Measurements from ENCODE around the gene ABCC9.
"Not testable (repeated sequence)": the region's sequence is repeated elsewhere in the genome, so short reads cannot be mapped to it uniquely, and the experiment has no call there.

ABCC9 gene

GRCh38 chr12:21929972-21930371 is 11.3 kb downstream of the ABCC9 start:
- DNase-seq: not testable (repeated sequence)

DNA sequence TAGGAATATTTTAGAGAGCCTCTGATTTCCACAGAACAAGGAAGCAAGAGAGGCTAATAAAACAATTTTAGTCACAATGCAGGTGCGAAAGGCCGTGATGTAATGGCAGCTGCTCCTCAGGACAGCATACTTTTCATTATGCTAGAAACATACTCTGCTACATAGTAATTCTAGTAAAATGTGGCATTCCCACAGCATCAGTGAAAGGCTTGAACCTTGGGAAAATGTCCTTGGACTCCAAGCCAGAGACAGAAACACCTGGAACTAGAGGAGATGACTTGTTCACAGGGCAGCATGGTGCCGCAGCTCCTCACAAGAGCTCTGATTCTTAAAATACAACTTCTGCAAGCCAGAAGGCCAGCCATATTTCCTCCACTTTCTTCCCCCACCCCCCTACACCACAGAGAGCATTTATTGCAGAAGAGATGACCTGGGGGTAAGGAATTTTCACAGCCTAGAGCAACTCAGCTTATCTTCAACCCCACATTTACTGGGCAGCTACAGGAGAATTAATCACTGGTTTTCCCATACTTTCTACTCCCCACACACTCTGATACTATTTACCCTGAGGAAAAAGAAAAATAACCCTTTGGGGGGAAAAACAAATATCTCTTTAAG is 15.8 kb downstream of the ABCC9 start:
- DNase-seq: no peak

DNA sequence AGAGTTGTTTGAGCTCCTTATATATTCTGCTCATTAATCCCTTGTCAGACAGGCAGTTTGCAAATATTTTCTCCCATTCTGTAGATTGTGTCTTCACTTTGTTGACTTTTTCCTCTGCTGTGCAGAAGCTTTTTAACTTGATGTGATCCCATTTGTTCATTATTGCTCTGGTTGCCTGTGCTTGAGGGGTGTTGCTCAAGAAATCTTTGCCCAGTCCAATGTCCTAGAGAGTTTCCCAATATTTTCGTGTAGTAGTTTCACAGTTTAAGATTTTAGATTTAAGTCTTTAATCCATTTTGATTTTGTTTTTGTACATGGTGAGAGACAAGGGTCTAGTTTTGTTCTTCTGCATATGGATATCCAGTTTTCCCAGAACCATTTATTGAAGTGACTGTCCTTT is 19.8 kb downstream of the ABCC9 start:
- DNase-seq: no peak

DNA sequence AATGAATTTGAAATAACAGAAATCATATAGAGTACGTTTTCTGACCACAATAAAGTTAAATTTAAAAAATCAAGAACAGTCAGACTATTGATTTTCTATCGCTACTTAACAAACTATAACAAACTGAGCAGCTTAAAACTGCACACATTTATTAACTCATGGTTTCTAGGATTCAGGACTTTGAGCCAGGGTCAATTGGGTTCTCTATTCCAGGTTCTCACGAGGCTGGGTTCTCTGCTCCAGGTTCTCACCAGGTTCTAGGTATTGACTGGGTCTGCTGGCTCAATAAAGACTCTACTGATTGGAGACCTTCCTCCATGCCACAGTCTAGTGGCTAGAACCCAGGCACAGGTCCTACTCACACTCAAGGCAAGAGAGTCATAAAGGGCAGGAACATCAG is 22.8 kb downstream of the ABCC9 start:
- no peak for DNase-seq

DNA sequence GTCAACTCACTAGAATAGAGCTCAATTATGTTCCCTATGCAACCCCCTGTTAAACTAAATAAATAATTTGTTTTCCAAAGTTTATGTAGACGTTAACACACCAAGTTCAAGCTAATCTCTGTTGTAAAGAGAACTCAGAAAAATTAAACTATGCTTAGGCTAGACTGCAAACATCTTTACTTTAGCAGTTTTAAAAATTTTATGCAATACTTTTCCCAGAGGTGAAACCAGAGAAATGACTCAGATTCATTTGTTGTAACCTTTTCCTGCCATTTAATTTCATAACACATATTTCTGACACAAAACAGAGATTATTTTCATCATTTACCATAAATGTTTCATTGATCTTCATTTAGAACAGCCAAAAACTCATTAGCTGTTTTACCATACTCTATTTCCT is 27.4 kb downstream of the ABCC9 start:
- DNase-seq: no peak

DNA sequence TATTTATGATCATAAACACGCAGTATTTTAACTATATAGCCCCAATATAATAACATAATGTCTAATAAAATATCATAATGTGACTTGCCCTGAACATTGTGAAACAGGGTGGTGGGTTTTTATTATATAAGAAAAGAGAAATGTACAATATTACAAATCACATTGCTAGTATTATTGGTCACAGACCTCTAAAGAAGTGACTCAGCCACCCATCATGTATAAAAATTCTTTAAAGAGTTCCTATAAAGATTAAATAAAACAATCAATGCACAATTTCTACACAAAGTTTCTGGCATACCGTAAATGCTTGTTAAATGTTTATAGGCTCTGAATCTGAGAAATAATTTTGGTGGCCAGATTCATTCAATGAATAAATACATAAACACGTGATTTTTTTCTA is 28.9 kb downstream of the ABCC9 start:
- no peak for DNase-seq

DNA sequence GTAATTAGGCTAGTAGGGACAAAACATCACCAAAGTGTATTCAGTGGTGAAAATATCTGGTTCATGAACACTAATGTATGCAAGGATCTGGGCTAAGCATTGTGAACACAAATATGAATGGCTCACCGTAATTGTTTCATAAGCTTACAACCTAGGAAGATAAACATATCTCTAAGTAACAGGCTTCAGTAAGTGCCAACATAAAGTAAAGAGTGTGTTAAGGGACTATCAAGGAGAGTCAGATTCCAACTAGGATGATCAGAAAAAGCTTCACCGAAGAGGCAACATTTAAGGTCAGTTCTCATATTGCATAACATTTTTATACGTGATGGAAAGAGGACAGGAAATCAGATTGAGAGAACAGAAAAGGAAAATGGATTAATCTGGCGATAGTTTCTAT is 29.4 kb downstream of the ABCC9 start:
- DNase-seq: no peak

DNA sequence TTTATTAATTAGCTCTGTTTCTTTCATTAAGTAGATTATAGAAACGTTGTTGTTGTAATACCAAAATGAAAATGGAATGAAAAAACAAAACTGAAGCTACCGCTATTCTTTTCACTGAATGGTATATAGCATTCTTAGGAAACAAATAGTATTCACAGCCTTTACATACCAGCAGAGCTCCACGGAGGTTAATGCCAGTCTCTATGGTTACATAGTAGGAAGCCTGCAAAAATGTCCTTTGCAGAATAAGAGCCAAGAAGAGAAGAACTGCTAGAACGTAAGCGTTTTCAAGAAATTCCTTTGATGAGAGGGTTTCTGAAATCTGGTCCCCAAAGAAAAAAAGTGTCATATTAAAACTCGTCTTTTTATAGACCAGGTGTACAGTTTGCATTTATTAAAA is 30.6 kb downstream of the ABCC9 start:
- no peak for DNase-seq

GRCh38 chr12:21907948-21908837 is 33.0 kb downstream of the ABCC9 start:
- no peak for DNase-seq

DNA sequence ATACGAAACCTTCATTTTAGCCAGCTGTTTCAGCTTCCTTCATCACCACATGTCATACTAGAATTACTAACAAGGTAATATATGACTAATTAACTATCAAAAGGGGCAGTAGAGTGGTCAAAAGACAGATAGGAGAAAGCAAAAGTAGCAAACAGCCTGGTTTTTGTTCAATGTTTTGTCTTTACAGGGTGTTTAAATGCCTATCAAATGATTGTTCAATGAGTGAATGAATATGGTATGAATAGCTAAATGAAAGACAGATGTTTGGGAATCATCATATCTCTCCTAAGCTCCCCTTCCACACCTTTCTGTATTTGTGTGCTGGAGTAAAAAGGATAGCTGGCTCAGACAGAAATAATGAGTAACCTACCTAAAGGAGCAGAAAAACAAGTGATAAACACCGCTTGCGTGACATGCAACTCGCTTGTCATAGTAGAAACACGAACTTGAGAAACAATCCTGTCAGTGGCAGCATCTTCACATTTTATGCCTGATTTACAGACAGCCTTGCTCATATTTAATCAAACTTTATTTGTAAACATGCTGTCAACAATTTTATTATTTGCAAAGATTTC is 34.2 kb downstream of the ABCC9 start:
- no peak for DNase-seq

GRCh38 chr12:21899532-21899931 is 41.7 kb downstream of the ABCC9 start:
- DNase-seq: not testable (repeated sequence)

GRCh38 chr12:21895651-21896050 is 45.6 kb downstream of the ABCC9 start:
- no peak for DNase-seq

- DNase-seq: no peak
These were observed 46.2 kb downstream of the ABCC9 start for GRCh38 chr12:21894792-21895595.

DNA sequence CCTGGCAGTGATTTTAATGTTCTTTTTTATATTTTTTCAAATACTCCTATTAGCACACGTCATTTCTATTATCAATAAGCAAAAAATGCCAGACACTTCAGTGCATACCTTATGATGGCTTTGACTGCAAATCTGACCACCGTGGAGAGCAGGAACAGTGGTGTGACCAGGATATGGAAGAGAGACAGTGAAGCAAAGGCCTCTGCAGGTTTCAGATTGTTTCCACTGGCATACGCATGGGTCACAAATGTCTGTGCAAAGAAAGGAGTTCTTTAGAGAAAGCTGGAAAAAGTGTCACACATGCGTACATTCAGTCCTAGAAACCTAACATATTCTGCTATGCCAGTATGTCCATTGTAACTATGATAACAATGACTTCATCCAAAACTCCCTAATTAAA is 47.3 kb downstream of the ABCC9 start:
- DNase-seq: no peak

DNA sequence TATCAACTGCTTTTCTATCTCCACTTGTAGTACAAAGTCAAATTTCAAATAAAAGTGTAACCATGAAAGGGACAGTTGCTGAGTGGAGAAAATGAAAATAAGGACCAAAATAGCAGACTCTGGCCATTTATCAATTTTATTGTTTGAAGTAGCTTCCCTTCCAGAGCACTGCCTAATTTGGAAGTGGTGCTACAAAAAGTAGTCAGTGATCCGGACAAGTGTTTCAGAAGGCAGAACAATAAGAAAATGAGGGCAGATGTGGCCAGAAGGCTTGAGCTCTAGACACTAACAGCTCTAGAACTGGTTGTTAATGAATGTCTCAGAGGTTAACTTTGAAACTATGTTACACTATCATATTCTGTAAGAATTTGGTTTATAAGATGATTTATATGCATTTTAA is 48.9 kb downstream of the ABCC9 start:
- no peak for DNase-seq

DNA sequence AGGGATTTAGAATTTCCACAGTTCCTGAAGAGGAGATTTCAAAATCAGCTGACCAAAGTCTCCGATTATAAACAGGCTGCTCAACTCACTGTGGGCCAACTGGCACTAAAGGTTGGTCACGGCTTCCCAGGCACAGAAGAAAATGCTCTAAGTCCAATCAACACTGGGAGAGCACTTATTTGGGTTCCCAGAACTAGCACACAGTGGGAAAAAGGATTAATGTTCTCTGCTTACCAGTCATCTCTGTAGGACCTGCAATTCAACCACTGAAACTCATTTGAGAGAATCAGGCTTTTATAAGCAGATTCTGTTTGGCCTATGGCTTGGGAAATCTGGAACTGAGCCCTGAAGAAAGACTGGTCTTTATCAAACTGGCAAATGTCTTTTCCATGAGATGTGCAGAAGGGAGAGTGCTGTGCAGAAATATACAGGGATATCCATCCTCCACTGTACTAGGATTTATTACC is 49.4 kb downstream of the ABCC9 start:
- no peak for DNase-seq

- no peak for DNase-seq
These were observed 52.9 kb downstream of the ABCC9 start for GRCh38 chr12:21888276-21888863.

DNA sequence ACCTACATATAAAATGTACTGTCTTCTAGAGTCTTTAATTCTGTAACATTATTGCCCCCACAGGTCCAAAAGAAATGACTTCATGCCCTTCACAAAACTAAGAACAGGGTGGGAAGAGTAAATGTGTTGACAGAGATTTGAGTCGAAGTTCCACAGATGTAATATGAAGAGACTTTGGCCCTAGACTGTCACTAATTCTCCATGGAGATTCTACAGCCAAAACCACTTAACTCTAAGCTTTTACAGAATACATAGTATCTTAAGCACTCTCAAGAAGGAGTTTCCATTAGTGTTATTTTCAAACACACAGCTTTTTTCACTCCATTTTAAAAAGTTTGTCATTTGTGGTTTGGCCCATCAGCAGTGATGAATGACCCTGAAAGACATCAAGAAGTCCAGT is 56.3 kb downstream of the ABCC9 start:
- DNase-seq: no peak

DNA sequence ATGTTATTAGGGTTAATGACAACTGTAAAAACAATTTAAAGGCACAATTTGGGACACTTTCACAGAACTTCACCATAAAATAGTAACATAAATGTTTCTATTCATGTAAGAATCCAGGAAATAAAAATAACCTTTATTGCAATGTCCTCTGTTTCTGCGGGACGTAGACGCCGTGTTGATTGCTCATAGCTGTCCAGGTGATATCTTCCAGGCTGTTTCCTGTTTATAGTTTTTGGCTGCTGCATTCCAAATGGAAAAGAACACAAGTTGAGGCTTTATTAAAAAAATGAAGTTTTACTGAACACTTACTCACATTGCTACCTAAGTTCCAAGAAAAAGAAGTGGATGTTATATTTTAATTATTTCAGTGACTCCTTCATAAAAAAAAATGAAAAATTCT is 58.6 kb downstream of the ABCC9 start:
- DNase-seq: no peak

DNA sequence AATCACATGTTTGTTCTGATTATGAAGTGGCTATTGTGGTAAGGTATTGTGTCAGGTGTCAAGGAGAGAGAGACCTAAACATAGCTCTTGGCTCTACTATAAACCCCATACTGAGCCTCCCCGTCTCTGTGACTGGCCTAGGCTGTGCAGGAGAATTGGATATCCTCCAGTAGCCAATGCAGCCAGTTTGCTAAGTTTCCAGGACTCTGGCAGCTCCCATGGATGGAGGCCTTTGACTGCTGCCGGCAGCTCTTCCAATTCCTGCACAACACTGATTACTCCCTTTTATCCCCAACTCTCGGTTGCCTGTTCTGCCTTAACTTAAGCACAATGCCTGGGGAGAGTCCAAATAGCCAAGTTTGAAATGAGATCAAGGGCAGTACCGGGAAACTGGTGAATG is 59.3 kb downstream of the ABCC9 start:
- DNase-seq: peak in 1 of 2 experiments; percentile 10

GRCh38 chr12:21879312-21879711 is 61.9 kb downstream of the ABCC9 start:
- no peak for DNase-seq

DNA sequence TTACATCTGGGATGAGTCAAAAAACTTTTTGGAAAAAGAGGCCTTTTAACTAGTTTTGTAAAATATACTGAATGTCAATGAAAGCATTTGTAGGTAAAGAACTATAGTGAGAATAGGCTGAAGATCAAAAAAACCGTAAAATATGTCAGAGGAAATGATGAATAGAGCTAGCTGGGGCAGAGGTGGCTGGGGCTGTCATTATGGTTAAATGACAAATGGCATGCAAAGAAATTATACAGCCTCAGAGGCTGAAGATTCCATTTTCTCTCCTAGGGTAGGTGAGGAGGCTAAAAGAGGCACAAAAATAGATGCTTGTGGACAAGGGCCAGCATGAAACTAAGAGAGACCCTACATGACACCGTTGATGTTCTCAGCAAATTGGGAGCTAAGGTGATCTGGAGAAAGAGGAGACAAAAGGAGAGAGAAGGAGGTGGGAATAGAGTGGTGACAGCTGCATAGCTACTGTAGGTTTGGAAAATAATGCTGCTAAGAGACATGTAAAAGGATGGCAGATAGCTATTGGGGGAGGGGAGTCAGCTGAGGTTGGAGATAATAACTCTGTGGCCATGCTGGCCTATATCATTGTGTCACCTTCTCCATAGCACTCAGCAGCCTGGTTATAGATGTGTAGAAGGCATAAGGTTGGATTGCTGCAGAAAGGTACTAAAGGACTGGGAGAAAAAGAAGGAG is 63.8 kb downstream of the ABCC9 start:
- no peak for DNase-seq
